ENCODE measurements around the gene MRM2.
A peak's percentile ranks its signal among the peaks of the same experiment; 100 is the strongest.

Gene MRM2

GRCh38 chr7:2222516-2222915 lies 19.5 kb downstream of the MRM2 start:
- DNase-seq (ENCODE audit: low read depth), result no peak

- no peak for DNase-seq (ENCODE audit: low read depth)
Measured at GRCh38 chr7:2220954-2221353, 21.1 kb downstream of the MRM2 start.

- DNase-seq (ENCODE audit: low read depth), result no peak
Measured at GRCh38 chr7:2220506-2220905, 21.5 kb downstream of the MRM2 start.

GRCh38 chr7:2220030-2220429 lies 22.0 kb downstream of the MRM2 start:
- no peak for DNase-seq (ENCODE audit: low read depth)

GRCh38 chr7:2219606-2220005 lies 22.4 kb downstream of the MRM2 start:
- DNase-seq (ENCODE audit: low read depth), result no peak

- DNase-seq (ENCODE audit: low read depth), result no peak
Measured at GRCh38 chr7:2219136-2219535, 22.9 kb downstream of the MRM2 start.

GRCh38 chr7:2218444-2218785 lies 23.6 kb downstream of the MRM2 start:
- no peak for DNase-seq (ENCODE audit: low read depth)

- DNase-seq (ENCODE audit: low read depth), result no peak
Measured at GRCh38 chr7:2217716-2218443, 24.1 kb downstream of the MRM2 start.

GRCh38 chr7:2217206-2217605 lies 24.8 kb downstream of the MRM2 start:
- DNase-seq (ENCODE audit: low read depth), result no peak

GRCh38 chr7:2215851-2216250 lies 26.2 kb downstream of the MRM2 start:
- DNase-seq (ENCODE audit: low read depth), result no peak

- DNase-seq (ENCODE audit: low read depth), result no peak
Measured at GRCh38 chr7:2214636-2215035, 27.4 kb downstream of the MRM2 start.

- DNase-seq (ENCODE audit: low read depth), result no peak
Measured at GRCh38 chr7:2213551-2214215, 28.3 kb downstream of the MRM2 start.

- DNase-seq (ENCODE audit: low read depth), result no peak
Measured at GRCh38 chr7:2212906-2213305, 29.1 kb downstream of the MRM2 start.

- no peak for DNase-seq (ENCODE audit: low read depth)
Measured at GRCh38 chr7:2211926-2212325, 30.1 kb downstream of the MRM2 start.

GRCh38 chr7:2211259-2211880 lies 30.6 kb downstream of the MRM2 start:
- DNase-seq (ENCODE audit: low read depth), result no peak

- DNase-seq (ENCODE audit: low read depth), result no peak
Measured at GRCh38 chr7:2210551-2211258, 31.3 kb downstream of the MRM2 start.

- no peak for DNase-seq (ENCODE audit: low read depth)
Measured at GRCh38 chr7:2209961-2210323, 32.1 kb downstream of the MRM2 start.

- peak; percentile 9 for DNase-seq (ENCODE audit: low read depth)
Measured at GRCh38 chr7:2209146-2209960, 32.7 kb downstream of the MRM2 start.

- no peak for DNase-seq (ENCODE audit: low read depth)
Measured at GRCh38 chr7:2208712-2209111, 33.3 kb downstream of the MRM2 start.

- no peak for DNase-seq (ENCODE audit: low read depth)
Measured at GRCh38 chr7:2205036-2205780, 36.8 kb downstream of the MRM2 start.

- no peak for DNase-seq (ENCODE audit: low read depth)
Measured at GRCh38 chr7:2204446-2204845, 37.6 kb downstream of the MRM2 start.

All from T-helper 22 cell (primary cell).